ENCODE measurements around the gene LRRN3. TPM values are rescaled to one million over a fixed set of nuclear protein-coding genes. Genes with fewer than 3 reads are reported as not detected.
"Not testable (repeated sequence)": the region's sequence is repeated elsewhere in the genome, so short reads cannot be mapped to it uniquely, and the experiment has no call there.

LRRN3 gene
- total RNA-seq, 1 experiment from 2014 or later = not detected

- H3K27ac ChIP-seq (ENCODE audit: low read length) = no peak overlapping the region
- no peak overlapping the region for H3K9ac ChIP-seq (ENCODE audit: low read length)
- H3K9me2 ChIP-seq (replicated peaks; ENCODE audit: low read length) = no peaks in the 10 kb centered on the region
- H3K4me2 ChIP-seq (ENCODE audit: low read length) = no peak overlapping the region
- H3K4me1 ChIP-seq (ENCODE audit: insufficient read depth, low read length) = no peaks in the 10 kb centered on the region
- H3F3A ChIP-seq (ENCODE audit: low read length, unreplicated experiment) = no peaks in the 10 kb centered on the region
- CTCF ChIA-PET = no interaction called here
- no peaks in the 10 kb centered on the region for H3K9me3 ChIP-seq (ENCODE audit: low read length)
- TF ChIP-seq EZH2phosphoT487 (IDR thresholded peaks at IDR 0.05; ENCODE audit: borderline replicate concordance, low read length) (no peak), EZH2 (IDR thresholded peaks at IDR 0.05; ENCODE audit: low read length, unreplicated experiment) (no peak), CTCF (conservative IDR thresholded peaks at IDR 0.05; ENCODE audit: low read depth, low read length) (no peak)
- POLR2A ChIA-PET (ENCODE audit: unreplicated experiment) = no interaction called here
- intact Hi-C loops (cut with micrococcal nuclease) = no loop called here
- H3K4me3 ChIP-seq (ENCODE audit: low read length) = no peak overlapping the region
- H3K79me2 ChIP-seq (ENCODE audit: low read length) = no peaks in the 10 kb centered on the region
- ATAC-seq = no peak
- no TSS peak for BruUV-seq (replicated peaks)
- H2AFZ ChIP-seq (ENCODE audit: low read length) = no peak overlapping the region
- H3K36me3 ChIP-seq (ENCODE audit: low read depth, low read length) = no peaks in the 10 kb centered on the region
- no peaks in the 10 kb centered on the region for H4K20me1 ChIP-seq (ENCODE audit: low read length)
- no peak for DNase-seq
- no peaks in the 10 kb centered on the region for H3K27me3 ChIP-seq (ENCODE audit: low read length)
These were observed 23.2 kb upstream of the LRRN3 start for GRCh38 chr7:111067682-111068081.

DNA sequence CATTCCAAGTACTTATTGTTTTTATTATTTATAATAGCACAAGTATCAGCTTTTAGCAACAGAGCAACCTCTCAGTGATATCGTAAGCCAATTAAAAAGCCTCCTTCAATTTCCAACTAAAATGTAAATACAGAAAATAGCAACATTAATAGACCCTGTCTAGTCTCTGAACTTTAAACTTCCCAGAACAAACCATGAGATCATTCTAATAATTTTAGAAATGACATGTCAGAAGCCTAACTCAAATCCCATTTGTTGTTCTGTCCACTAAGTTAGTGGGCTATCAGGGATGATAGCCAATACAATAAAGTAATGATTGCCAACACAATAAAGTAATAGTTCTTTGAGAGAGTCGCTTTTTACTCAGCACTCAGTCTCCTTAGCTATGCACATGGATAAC lies 22.3 kb upstream of the LRRN3 start:
- Histone ChIP-seq H3K27ac (ENCODE audit: low read length) (no peak overlapping the region), H4K20me1 (ENCODE audit: low read length) (no peaks in the 10 kb centered on the region), H3K9me2 (replicated peaks; ENCODE audit: low read length) (no peaks in the 10 kb centered on the region), H3K4me3 (ENCODE audit: low read length) (no peak overlapping the region), H3K79me2 (ENCODE audit: low read length) (no peaks in the 10 kb centered on the region), H3K9me3 (ENCODE audit: low read length) (no peaks in the 10 kb centered on the region), H3F3A (ENCODE audit: low read length, unreplicated experiment) (no peaks in the 10 kb centered on the region), H3K4me2 (ENCODE audit: low read length) (no peak overlapping the region), H3K4me1 (ENCODE audit: insufficient read depth, low read length) (no peaks in the 10 kb centered on the region), H3K36me3 (ENCODE audit: low read depth, low read length) (no peaks in the 10 kb centered on the region), H3K9ac (ENCODE audit: low read length) (no peak overlapping the region), H3K27me3 (ENCODE audit: low read length) (no peaks in the 10 kb centered on the region), H2AFZ (ENCODE audit: low read length) (no peak overlapping the region)
- intact Hi-C loops (cut with micrococcal nuclease) = no loop called here
- DNase-seq (no peak), ATAC-seq (no peak)
- TF ChIP-seq CTCF (conservative IDR thresholded peaks at IDR 0.05; ENCODE audit: low read depth, low read length) = no peak
- no peak for TF ChIP-seq EZH2phosphoT487 (IDR thresholded peaks at IDR 0.05; ENCODE audit: borderline replicate concordance, low read length)
- no peak for TF ChIP-seq EZH2 (IDR thresholded peaks at IDR 0.05; ENCODE audit: low read length, unreplicated experiment)
- BruUV-seq (replicated peaks) = no TSS peak
- POLR2A ChIA-PET (ENCODE audit: unreplicated experiment) = interaction anchor here (0.5 kb wide), 1 partner anchor 808 kb away, joined by 10 read pairs; no protein-coding TSS in a partner anchor
- CTCF ChIA-PET = no interaction called here

DNA sequence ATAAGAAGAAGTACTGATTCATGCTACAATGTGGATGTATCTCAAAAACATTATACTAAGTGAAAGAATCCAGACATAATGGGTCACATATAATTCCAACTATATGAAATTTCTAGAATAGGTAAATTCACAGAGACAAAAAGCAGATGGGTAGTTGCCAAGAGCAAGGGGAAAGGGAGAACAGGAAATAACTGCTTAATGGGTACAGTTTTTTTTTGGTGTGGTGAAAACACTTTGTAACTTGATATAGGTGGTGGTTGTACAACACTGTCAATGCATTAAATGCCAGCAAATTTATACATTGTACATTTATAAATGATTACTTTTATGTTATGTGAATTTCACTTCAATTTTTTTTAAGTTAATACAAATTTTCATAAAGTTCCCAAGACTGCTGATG lies 19.4 kb upstream of the LRRN3 start:
- Histone ChIP-seq H3K27ac (ENCODE audit: low read length) (no peak overlapping the region), H4K20me1 (ENCODE audit: low read length) (no peaks in the 10 kb centered on the region), H3K4me1 (ENCODE audit: insufficient read depth, low read length) (peaks cover 4% of the 10 kb centered on the region; the same call in 1 of the 2 replicates), H2AFZ (ENCODE audit: low read length) (no peak overlapping the region), H3K4me3 (ENCODE audit: low read length) (no peak overlapping the region), H3K9me3 (ENCODE audit: low read length) (no peaks in the 10 kb centered on the region), H3K36me3 (ENCODE audit: low read depth, low read length) (no peaks in the 10 kb centered on the region), H3K9ac (ENCODE audit: low read length) (no peak overlapping the region), H3K9me2 (replicated peaks; ENCODE audit: low read length) (no peaks in the 10 kb centered on the region), H3K4me2 (ENCODE audit: low read length) (no peak overlapping the region), H3K79me2 (ENCODE audit: low read length) (no peaks in the 10 kb centered on the region), H3K27me3 (ENCODE audit: low read length) (no peaks in the 10 kb centered on the region), H3F3A (ENCODE audit: low read length, unreplicated experiment) (no peaks in the 10 kb centered on the region)
- POLR2A ChIA-PET (ENCODE audit: unreplicated experiment) = no interaction called here
- intact Hi-C loops (cut with micrococcal nuclease) = no loop called here
- no peak for TF ChIP-seq EZH2 (IDR thresholded peaks at IDR 0.05; ENCODE audit: low read length, unreplicated experiment)
- BruUV-seq (replicated peaks) = no TSS peak
- no peak for ATAC-seq
- no peak for DNase-seq
- CTCF ChIA-PET = no interaction called here

DNA sequence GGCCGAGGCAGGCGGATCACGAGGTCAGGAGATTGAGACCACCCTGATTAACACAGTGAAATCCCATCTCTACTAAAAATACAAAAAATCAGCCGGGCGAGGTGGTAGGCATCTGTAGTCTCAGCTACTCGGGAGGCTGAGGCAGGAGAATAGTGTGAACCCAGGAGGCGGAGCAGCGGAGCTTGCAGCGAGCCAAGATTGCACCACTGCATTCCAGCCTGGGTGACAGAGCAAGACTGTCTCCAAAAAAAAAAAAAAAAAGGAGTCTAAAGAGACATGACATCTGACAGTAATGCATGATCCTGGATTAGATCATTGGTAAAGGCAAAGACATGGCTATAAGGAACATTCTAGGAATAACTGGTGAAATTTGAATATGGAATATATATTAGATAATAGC lies 18.3 kb upstream of the LRRN3 start:
- intact Hi-C loops (cut with micrococcal nuclease); H3K27me3 ChIP-seq (ENCODE audit: low read length); DNase-seq; H3K27ac ChIP-seq (ENCODE audit: low read length); H3K4me3 ChIP-seq (ENCODE audit: low read length); H3K9me2 ChIP-seq (replicated peaks; ENCODE audit: low read length); H3K36me3 ChIP-seq (ENCODE audit: low read depth, low read length); H3F3A ChIP-seq (ENCODE audit: low read length, unreplicated experiment); H2AFZ ChIP-seq (ENCODE audit: low read length); H3K9me3 ChIP-seq (ENCODE audit: low read length); H3K4me2 ChIP-seq (ENCODE audit: low read length); POLR2A ChIA-PET (ENCODE audit: unreplicated experiment); CTCF ChIA-PET; H3K79me2 ChIP-seq (ENCODE audit: low read length); H3K9ac ChIP-seq (ENCODE audit: low read length); ATAC-seq; H3K4me1 ChIP-seq (ENCODE audit: insufficient read depth, low read length); H4K20me1 ChIP-seq (ENCODE audit: low read length); BruUV-seq (replicated peaks): not testable (repeated sequence)

All from PC-3 (cell line).